ENCODE measurements around the gene WDFY3.

The WDFY3 gene

GRCh38 chr4:84796394-84796793, 170.1 kb downstream of the WDFY3 start:
- Histone ChIP-seq H4K20me1 (ENCODE audit: insufficient read depth, low read length, poor library complexity, severe bottlenecking) (no peaks in the 10 kb centered on the region), H3K9me3 (ENCODE audit: insufficient read depth, low read depth, low read length) (no peaks in the 10 kb centered on the region), H3K36me3 (ENCODE audit: insufficient read depth, low read length) (no peaks in the 10 kb centered on the region), H3K9me2 (replicated peaks; ENCODE audit: low read depth, low read length) (no peaks in the 10 kb centered on the region), H3K4me3 (ENCODE audit: low read length, poor library complexity, severe bottlenecking) (no peak overlapping the region), H3K4me1 (ENCODE audit: insufficient read depth, low read length, poor library complexity, severe bottlenecking) (peaks cover 6% of the 10 kb centered on the region), H3K9ac (ENCODE audit: low read depth, low read length, poor library complexity, severe bottlenecking) (no peak overlapping the region), H3K27me3 (ENCODE audit: insufficient read depth, low read length, poor library complexity, severe bottlenecking) (no peaks in the 10 kb centered on the region), H3K79me2 (ENCODE audit: insufficient read depth, low read length) (no peaks in the 10 kb centered on the region), H3F3A (ENCODE audit: low read depth) (no peaks in the 10 kb centered on the region), H2AFZ (ENCODE audit: low read length) (no peak overlapping the region), H3K4me2 (ENCODE audit: low read depth, low read length, poor library complexity, severe bottlenecking) (no peak overlapping the region)
- TF ChIP-seq CTCF (conservative IDR thresholded peaks at IDR 0.05; ENCODE audit: low read length) (no peak), EZH2phosphoT487 (IDR thresholded peaks at IDR 0.05; ENCODE audit: borderline replicate concordance) (no peak)

- Histone ChIP-seq H4K20me1 (ENCODE audit: insufficient read depth, low read length, poor library complexity, severe bottlenecking) (no peaks in the 10 kb centered on the region), H3K9me3 (ENCODE audit: insufficient read depth, low read depth, low read length) (no peaks in the 10 kb centered on the region), H2AFZ (ENCODE audit: low read length) (no peak overlapping the region), H3K27me3 (ENCODE audit: insufficient read depth, low read length, poor library complexity, severe bottlenecking) (no peaks in the 10 kb centered on the region), H3K9me2 (replicated peaks; ENCODE audit: low read depth, low read length) (no peaks in the 10 kb centered on the region), H3K79me2 (ENCODE audit: insufficient read depth, low read length) (no peaks in the 10 kb centered on the region), H3K9ac (ENCODE audit: low read depth, low read length, poor library complexity, severe bottlenecking) (no peak overlapping the region), H3K4me1 (ENCODE audit: insufficient read depth, low read length, poor library complexity, severe bottlenecking) (no peaks in the 10 kb centered on the region), H3F3A (ENCODE audit: low read depth) (no peaks in the 10 kb centered on the region), H3K4me3 (ENCODE audit: low read length, poor library complexity, severe bottlenecking) (no peak overlapping the region), H3K4me2 (ENCODE audit: low read depth, low read length, poor library complexity, severe bottlenecking) (no peak overlapping the region), H3K36me3 (ENCODE audit: insufficient read depth, low read length) (no peaks in the 10 kb centered on the region; the same call in 1 of the 2 replicates)
- TF ChIP-seq EZH2phosphoT487 (IDR thresholded peaks at IDR 0.05; ENCODE audit: borderline replicate concordance): no peak
- no peak for TF ChIP-seq CTCF (conservative IDR thresholded peaks at IDR 0.05; ENCODE audit: low read length)
These were observed 173.9 kb downstream of the WDFY3 start for GRCh38 chr4:84792366-84793301.

- Histone ChIP-seq H3K4me1 (ENCODE audit: insufficient read depth, low read length, poor library complexity, severe bottlenecking) (no peaks in the 10 kb centered on the region), H3K9me3 (ENCODE audit: insufficient read depth, low read depth, low read length) (no peaks in the 10 kb centered on the region), H4K20me1 (ENCODE audit: insufficient read depth, low read length, poor library complexity, severe bottlenecking) (no peaks in the 10 kb centered on the region), H3F3A (ENCODE audit: low read depth) (no peaks in the 10 kb centered on the region), H3K9me2 (replicated peaks; ENCODE audit: low read depth, low read length) (no peaks in the 10 kb centered on the region), H3K36me3 (ENCODE audit: insufficient read depth, low read length) (peaks cover 12% of the 10 kb centered on the region; the same call in 1 of the 2 replicates), H3K27me3 (ENCODE audit: insufficient read depth, low read length, poor library complexity, severe bottlenecking) (no peaks in the 10 kb centered on the region), H3K4me3 (ENCODE audit: low read length, poor library complexity, severe bottlenecking) (no peak overlapping the region), H2AFZ (ENCODE audit: low read length) (no peak overlapping the region), H3K9ac (ENCODE audit: low read depth, low read length, poor library complexity, severe bottlenecking) (no peak overlapping the region), H3K79me2 (ENCODE audit: insufficient read depth, low read length) (no peaks in the 10 kb centered on the region), H3K4me2 (ENCODE audit: low read depth, low read length, poor library complexity, severe bottlenecking) (no peak overlapping the region)
- TF ChIP-seq EZH2phosphoT487 (IDR thresholded peaks at IDR 0.05; ENCODE audit: borderline replicate concordance): no peak
- TF ChIP-seq CTCF (conservative IDR thresholded peaks at IDR 0.05; ENCODE audit: low read length): no peak
These were observed 175.5 kb downstream of the WDFY3 start for GRCh38 chr4:84790769-84791565.
